Endothelial cell (in vitro differentiated cells): ENCODE data around the gene SLC22A17. TPM values are rescaled to one million over a fixed set of nuclear protein-coding genes. Genes with fewer than 3 reads are reported as not detected.
"Not testable (repeated sequence)": the region's sequence is repeated elsewhere in the genome, so short reads cannot be mapped to it uniquely, and the experiment has no call there.

Experiments
- DNase-seq: peaks from one replicate; pipeline ENCODE4 v3.0.0; 2021; ENCODE audit warnings: low spot score
- H3K27ac Mint-ChIP-seq: one replicate; pipeline ENCODE4 v1.8.0; 2021; ENCODE audit warnings: mixed read lengths, inconsistent platforms; ENCODE audit not compliant: unreplicated experiment
- H3K27me3 Mint-ChIP-seq: one replicate; pipeline ENCODE4 v1.8.0; 2021; ENCODE audit warnings: mild to moderate bottlenecking, moderate library complexity, mixed read lengths, inconsistent platforms; ENCODE audit not compliant: unreplicated experiment
- H3K36me3 Mint-ChIP-seq: one replicate; pipeline ENCODE4 v1.8.0; 2021; ENCODE audit warnings: mild to moderate bottlenecking, low read depth, mixed read lengths, inconsistent platforms; ENCODE audit not compliant: unreplicated experiment
- H3K4me1 Mint-ChIP-seq: one replicate; pipeline ENCODE4 v1.8.0; 2021; ENCODE audit warnings: mild to moderate bottlenecking, mixed read lengths, inconsistent platforms; ENCODE audit not compliant: unreplicated experiment
- H3K4me3 Mint-ChIP-seq: one replicate; pipeline ENCODE4 v1.8.0; 2021; ENCODE audit warnings: mild to moderate bottlenecking, mixed read lengths, inconsistent platforms; ENCODE audit not compliant: unreplicated experiment
- H3K9me3 Mint-ChIP-seq: one replicate; pipeline ENCODE4 v1.8.0; 2021; ENCODE audit warnings: mixed read lengths, inconsistent platforms; ENCODE audit not compliant: unreplicated experiment
- total RNA-seq: library from RNA; stranded (reverse); fragmentation: NEBNext Ultra II Directional; extraction: Animal tissue kit (Norgen Biotek cat#: 25700); gene quantifications from one replicate; pipeline ENCODE4 v1.2.1, GENCODE V29; 2021; ENCODE audit not compliant: unreplicated experiment
- TF ChIP-seq, protein P1 (sequence below): fragments of 200-600 bp; sonication (generic); IDR thresholded peaks from one replicate; pipeline ENCODE4 v1.5.0; 2021; ENCODE audit warnings: antibody characterized with exemption; ENCODE audit not compliant: unreplicated experiment

Gene SLC22A17
- total RNA-seq, 1 donor from 2014 or later = 35.3 TPM

DNA sequence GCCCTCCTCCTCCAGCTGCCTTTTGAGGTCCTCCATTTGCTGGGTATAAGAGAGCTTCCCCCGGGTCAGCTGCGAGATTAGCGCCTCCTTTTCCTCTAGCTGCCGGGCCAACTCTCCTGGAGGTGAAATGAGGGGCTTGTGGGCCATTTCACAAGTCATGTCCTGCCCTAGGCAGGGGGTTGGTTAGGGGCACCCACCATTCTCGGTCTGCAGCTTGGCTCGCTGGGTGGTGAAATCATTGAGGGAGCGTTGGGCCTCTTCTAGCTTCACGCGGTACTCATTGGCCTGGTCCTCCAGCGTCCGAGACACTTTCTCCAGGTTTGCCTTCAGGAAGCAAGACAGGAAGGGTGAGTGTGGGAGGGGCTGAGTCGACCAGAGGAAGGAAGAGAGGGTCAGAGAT lies 36.7 kb upstream of the SLC22A17 start:
- Mint-ChIP-seq H3K4me1 (peaks cover 20% of the 10 kb centered on the region), H3K27ac (no peak overlapping the region), H3K27me3 (peaks cover 5% of the 10 kb centered on the region), H3K36me3 (peaks cover 13% of the 10 kb centered on the region), H3K4me3 (no peak overlapping the region), H3K9me3 (no peaks in the 10 kb centered on the region)
- no peak for DNase-seq
- TF ChIP-seq, protein P1, sequence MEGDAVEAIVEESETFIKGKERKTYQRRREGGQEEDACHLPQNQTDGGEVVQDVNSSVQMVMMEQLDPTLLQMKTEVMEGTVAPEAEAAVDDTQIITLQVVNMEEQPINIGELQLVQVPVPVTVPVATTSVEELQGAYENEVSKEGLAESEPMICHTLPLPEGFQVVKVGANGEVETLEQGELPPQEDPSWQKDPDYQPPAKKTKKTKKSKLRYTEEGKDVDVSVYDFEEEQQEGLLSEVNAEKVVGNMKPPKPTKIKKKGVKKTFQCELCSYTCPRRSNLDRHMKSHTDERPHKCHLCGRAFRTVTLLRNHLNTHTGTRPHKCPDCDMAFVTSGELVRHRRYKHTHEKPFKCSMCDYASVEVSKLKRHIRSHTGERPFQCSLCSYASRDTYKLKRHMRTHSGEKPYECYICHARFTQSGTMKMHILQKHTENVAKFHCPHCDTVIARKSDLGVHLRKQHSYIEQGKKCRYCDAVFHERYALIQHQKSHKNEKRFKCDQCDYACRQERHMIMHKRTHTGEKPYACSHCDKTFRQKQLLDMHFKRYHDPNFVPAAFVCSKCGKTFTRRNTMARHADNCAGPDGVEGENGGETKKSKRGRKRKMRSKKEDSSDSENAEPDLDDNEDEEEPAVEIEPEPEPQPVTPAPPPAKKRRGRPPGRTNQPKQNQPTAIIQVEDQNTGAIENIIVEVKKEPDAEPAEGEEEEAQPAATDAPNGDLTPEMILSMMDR = no peak

DNA sequence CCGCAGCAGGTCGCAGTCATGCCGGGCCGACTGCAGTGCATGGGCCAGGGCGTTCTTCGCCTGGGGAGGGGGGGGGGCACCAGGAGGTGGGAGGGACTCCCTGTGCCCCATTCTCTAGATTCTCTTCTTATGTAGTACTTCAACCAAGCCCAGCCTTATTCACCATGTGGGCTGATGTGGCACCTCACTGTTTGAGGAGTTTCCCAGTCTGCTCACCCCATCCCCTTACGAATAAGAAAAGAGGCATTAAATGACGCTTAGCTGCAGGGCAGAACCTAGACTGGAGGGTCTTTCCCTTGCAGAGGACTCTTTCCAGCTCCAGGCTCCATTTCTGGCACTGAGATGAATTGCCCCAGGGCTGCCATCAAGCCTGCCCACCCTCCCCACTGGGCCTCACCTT lies 36.3 kb upstream of the SLC22A17 start:
- Mint-ChIP-seq H3K36me3 (peaks cover 17% of the 10 kb centered on the region), H3K4me1 (peaks cover 20% of the 10 kb centered on the region), H3K4me3 (no peak overlapping the region), H3K9me3 (no peaks in the 10 kb centered on the region), H3K27ac (no peak overlapping the region), H3K27me3 (peaks cover 5% of the 10 kb centered on the region)
- DNase-seq = no peak
- TF ChIP-seq, protein P1 = no peak

DNA sequence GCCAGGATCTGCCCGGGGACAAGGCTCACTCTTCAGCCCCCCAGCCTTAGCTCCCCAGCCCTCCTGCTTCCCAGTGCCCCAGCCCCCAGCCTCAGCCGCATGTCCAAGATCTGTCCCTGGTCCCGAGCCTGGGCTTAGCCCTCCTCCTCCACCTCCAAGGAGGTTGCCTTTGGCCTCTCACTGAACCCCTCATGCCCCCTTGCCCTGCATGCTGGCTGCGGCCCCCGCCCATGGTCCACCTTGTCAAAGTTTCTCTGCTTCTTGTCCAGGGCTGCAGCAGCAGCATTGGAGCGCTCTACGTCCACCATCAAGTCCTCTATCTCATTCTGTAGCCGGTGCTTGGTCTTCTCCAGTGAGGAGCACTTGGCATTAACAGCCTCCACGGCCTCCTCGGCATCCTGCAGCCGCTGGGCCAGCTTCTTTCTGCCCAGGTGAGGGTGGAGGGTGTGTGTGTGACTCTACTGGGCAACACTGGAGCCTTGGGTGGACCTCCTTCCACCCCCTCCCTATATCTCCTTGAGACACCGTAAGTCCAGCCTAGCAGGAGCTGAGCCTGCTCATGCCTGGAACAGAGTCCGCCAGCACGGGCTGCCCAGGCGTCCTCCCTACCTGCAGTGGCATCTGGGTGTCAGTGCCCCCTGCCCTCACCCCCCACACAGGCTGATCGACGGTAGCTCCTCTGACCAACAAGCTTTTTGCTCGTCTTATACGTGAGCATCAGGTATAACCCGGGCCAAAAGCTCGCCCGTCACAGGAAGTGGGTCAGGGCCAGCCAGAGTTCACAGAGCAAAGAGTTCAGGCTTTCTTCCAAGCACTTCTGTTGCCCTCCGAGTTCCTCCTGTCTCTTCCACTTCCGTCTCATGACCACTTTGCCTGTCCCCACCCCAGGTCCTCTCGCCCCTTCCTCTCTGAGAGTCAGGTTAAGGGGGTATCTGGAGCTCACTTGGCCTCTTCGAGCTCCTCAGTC lies 35.5 kb upstream of the SLC22A17 start:
- Mint-ChIP-seq H3K36me3 (peaks cover 17% of the 10 kb centered on the region), H3K27me3 (peaks cover 4% of the 10 kb centered on the region), H3K4me3 (no peak overlapping the region), H3K4me1 (peaks cover 20% of the 10 kb centered on the region), H3K27ac (no peak overlapping the region), H3K9me3 (no peaks in the 10 kb centered on the region)
- DNase-seq = no peak
- TF ChIP-seq, protein P1 = no peak

DNA sequence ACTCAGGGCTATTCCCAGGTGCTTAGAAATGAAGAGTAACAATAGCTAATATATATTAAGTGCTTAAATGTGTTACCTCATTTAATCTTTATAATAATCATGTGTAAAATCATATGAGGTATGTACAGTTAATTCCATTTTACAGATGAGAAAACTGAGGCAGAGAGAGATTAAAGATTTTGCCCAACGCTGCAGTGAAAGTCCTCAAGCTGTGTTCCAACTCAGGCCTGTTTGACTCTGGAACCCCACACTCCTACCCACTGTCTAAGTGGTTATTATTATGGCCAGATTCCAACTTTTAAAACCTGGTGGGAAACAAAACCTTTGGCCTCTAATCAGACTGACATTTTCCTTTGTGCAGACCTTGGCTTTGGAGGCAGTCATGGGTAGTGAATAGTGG lies 34.3 kb upstream of the SLC22A17 start:
- DNase-seq = no peak
- H3K4me1 Mint-ChIP-seq = peaks cover 21% of the 10 kb centered on the region
- peak overlapping the region; percentile 27 for H3K27ac Mint-ChIP-seq
- no peaks in the 10 kb centered on the region for H3K9me3 Mint-ChIP-seq
- TF ChIP-seq, protein P1 = no peak
- H3K4me3 Mint-ChIP-seq = no peak overlapping the region
- H3K36me3 Mint-ChIP-seq = peaks cover 17% of the 10 kb centered on the region
- peaks cover 4% of the 10 kb centered on the region for H3K27me3 Mint-ChIP-seq

DNA sequence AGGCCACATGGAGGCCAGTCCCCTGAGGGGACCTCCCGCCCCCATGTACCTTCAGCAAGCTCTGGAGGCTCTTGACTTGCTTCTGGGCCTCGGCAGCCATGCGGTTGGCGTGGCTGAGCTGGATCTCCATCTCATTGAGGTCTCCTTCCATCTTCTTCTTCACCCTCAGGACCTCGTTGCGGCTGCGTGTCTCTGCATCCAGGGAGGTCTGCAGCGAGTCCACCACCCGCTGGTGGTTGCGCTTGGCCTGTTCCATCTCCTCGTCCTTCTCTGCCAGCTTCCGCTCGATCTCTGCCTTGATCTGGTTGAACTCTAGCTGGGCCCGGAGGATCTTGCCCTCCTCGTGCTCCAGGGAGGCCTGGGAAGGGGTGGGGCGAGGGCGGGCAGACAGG lies 33.6 kb upstream of the SLC22A17 start:
- H3K4me3 Mint-ChIP-seq, H3K27me3 Mint-ChIP-seq, H3K9me3 Mint-ChIP-seq, H3K27ac Mint-ChIP-seq, DNase-seq: not testable (repeated sequence)
- peaks cover 22% of the 10 kb centered on the region for H3K4me1 Mint-ChIP-seq
- H3K36me3 Mint-ChIP-seq = peaks cover 17% of the 10 kb centered on the region
